ENCODE data around the gene CCR5.

The CCR5 gene

DNA sequence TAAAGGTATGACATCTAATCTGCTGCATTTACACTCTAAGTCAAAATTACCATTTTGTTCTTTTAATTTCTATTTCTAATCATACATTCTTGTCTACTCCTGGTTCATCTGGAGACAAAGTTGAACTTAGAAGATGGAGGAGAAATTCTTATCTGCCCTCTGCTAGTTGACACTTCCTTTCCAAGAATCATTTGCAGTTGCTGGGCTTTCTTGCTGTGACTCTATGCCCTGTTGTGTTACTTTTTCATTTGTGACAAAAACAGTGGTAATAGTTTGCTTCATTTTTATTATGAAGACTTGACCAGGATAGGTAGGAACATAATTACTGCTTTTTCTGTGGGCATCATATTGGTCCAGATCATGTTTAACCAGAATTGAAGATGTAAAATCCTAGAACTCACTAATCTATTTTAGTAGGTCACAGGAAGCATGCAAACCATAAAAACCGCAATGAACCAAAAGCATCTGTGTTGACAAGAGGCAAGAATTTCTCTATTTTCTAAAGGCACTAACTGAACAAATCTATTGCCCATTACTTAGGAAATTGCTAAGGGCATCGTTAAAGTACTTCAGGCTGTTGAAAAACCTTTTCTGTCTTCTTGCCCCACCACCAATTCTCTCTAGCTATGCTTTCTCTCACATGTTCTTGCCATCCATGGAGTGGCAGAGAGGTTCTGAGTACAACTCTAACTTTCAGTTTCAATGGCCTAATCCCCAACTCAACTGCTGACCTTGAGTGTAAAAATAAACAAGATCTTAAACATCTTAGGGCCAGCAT is 21.1 kb upstream of the CCR5 start:
- Histone ChIP-seq H3K27me3 (ENCODE audit: control insufficient read depth, insufficient read depth, low read length) (no peaks in the 10 kb centered on the region), H3K4me3 (ENCODE audit: low read depth, low read length) (no peak overlapping the region), H3K36me3 (ENCODE audit: control insufficient read depth, insufficient read depth, low read length) (no peaks in the 10 kb centered on the region), H3K9ac (ENCODE audit: low read depth, low read length) (no peak overlapping the region), H3K4me1 (ENCODE audit: control insufficient read depth, insufficient read depth, low read length) (peaks cover 3% of the 10 kb centered on the region), H3K9me3 (ENCODE audit: control insufficient read depth, insufficient read depth, low read length) (no peaks in the 10 kb centered on the region)

DNA sequence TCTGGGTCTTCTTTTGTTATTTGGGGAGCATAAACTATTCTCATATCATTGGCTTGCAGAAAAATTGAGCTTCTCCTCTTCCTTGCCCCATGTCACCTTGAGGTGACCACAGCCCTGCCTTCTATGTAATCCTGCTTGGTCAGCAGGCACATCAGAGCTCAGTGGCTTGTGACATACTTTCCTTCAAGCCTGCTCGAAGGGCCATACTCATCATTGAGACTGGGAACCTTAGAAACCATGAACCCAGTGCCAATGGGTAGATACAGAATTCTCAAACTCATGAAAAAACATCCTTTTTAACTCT is 20.5 kb upstream of the CCR5 start:
- Histone ChIP-seq H3K4me3 (ENCODE audit: low read depth, low read length) (no peak overlapping the region), H3K9ac (ENCODE audit: low read depth, low read length) (no peak overlapping the region), H3K4me1 (ENCODE audit: control insufficient read depth, insufficient read depth, low read length) (peaks cover 3% of the 10 kb centered on the region), H3K36me3 (ENCODE audit: control insufficient read depth, insufficient read depth, low read length) (no peaks in the 10 kb centered on the region), H3K27me3 (ENCODE audit: control insufficient read depth, insufficient read depth, low read length) (no peaks in the 10 kb centered on the region), H3K9me3 (ENCODE audit: control insufficient read depth, insufficient read depth, low read length) (no peaks in the 10 kb centered on the region)

DNA sequence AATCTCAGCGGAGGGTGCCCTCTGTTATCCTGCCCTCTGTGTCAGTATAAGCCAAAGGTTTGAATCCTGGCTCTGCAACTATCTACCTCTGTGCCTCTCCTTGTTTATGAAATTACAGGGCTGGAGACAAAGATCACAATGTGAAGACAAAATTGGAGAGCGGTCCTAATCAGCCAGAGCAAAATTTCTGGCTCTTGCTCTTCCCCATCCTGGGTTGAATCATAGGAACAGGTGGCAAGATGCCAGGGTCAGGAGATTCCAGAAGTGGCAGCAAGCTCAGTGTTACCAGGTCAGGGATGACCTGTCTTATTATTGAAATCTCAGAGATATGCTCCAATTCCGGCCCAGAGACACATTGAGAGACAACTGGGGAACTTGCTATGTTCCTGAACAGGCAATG is 19.1 kb upstream of the CCR5 start:
- Histone ChIP-seq H3K9ac (ENCODE audit: low read depth, low read length) (no peak overlapping the region), H3K9me3 (ENCODE audit: control insufficient read depth, insufficient read depth, low read length) (no peaks in the 10 kb centered on the region), H3K36me3 (ENCODE audit: control insufficient read depth, insufficient read depth, low read length) (no peaks in the 10 kb centered on the region), H3K4me1 (ENCODE audit: control insufficient read depth, insufficient read depth, low read length) (peaks cover 3% of the 10 kb centered on the region), H3K4me3 (ENCODE audit: low read depth, low read length) (no peak overlapping the region), H3K27me3 (ENCODE audit: control insufficient read depth, insufficient read depth, low read length) (no peaks in the 10 kb centered on the region)

DNA sequence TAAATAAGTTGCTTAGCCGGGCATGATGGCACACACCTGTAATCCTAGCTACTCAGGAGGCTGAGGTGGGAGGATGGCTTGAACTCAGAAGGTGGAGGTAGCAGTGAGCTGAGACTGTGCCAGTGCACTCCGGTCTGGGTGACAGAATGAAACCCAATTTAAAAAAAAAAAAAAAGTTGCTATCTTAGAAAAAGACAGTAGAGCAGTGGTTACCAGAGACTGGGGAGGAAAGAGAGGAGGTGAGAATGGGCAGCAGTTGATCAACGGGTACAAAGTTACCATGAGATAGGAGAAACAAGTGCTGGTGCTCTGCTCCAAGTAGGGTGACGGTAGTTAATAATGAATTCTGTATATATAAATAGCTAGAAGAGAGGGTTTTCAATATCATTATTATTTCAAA is 17.7 kb upstream of the CCR5 start:
- Histone ChIP-seq H3K36me3 (ENCODE audit: control insufficient read depth, insufficient read depth, low read length) (no peaks in the 10 kb centered on the region), H3K27me3 (ENCODE audit: control insufficient read depth, insufficient read depth, low read length) (no peaks in the 10 kb centered on the region), H3K4me3 (ENCODE audit: low read depth, low read length) (no peak overlapping the region)

DNA sequence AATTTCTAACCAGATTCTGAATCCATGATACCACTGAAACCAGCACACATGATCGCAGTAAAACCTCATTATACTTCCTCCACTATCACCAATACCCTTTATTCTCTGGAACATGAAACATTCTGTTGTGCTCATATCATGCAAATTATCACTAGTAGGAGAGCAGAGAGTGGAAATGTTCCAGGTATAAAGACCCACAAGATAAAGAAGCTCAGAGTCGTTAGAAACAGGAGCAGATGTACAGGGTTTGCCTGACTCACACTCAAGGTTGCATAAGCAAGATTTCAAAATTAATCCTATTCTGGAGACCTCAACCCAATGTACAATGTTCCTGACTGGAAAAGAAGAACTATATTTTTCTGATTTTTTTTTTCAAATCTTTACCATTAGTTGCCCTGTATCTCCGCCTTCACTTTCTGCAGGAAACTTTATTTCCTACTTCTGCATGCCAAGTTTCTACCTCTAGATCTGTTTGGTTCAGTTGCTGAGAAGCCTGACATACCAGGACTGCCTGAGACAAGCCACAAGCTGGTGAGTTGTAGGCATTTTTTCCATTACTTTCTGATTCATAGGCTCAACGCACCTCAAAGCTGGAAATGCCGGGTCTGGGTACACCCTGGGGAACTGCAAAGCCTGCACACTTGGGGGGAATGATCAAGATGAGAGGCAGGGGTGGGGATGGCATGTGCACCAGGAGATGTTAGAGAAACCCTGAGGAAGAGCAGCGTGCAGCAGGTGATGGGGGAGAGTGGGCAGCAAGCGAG is 16.9 kb upstream of the CCR5 start, which contains the start of gene CCR2:
Gene CCR2, plus strand, starts transcription at position 465 of the 764 bp plus-strand sequence. CDS start 3,417 bp downstream, outside the sequence.
- H3K36me3 ChIP-seq (ENCODE audit: control insufficient read depth, insufficient read depth, low read length), result no peaks in the 10 kb centered on the region
- H3K9ac ChIP-seq (ENCODE audit: low read depth, low read length), result no peak within 1 kb of the TSS
- H3K27me3 ChIP-seq (ENCODE audit: control insufficient read depth, insufficient read depth, low read length), result no peaks in the 10 kb centered on the region
- H3K4me1 ChIP-seq (ENCODE audit: control insufficient read depth, insufficient read depth, low read length), result peaks cover 3% of the 10 kb centered on the region
- H3K9me3 ChIP-seq (ENCODE audit: control insufficient read depth, insufficient read depth, low read length), result no peaks in the 10 kb centered on the region
- no peak within 1 kb of the TSS for H3K4me3 ChIP-seq (ENCODE audit: low read depth, low read length)

More for the DNA sequence above, 17.7 kb upstream of the CCR5 start:
- H3K9me3 ChIP-seq (ENCODE audit: control insufficient read depth, insufficient read depth, low read length), result no peaks in the 10 kb centered on the region
- H3K4me1 ChIP-seq (ENCODE audit: control insufficient read depth, insufficient read depth, low read length), result peaks cover 3% of the 10 kb centered on the region
- no peak overlapping the region for H3K9ac ChIP-seq (ENCODE audit: low read depth, low read length)

DNA sequence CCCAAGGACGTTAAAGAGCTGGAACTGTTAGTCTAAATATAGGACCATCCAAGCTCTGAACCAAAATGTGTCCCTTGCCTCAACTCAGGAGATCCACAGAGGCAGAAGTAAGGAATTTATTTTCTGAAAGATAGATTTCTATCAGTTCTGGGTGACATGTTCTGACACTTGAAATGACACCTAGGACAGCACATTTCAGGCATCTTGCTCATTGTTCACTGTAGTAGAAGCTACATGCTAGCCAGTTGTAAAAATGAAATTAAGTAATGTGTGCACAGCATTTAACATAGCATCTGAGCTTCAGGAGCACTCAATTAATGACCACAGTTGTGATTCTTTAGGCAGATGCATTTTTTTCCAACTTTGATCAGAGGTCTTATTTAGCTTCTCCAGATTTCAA is 16.3 kb upstream of the CCR5 start:
- Histone ChIP-seq H3K4me1 (ENCODE audit: control insufficient read depth, insufficient read depth, low read length) (peaks cover 3% of the 10 kb centered on the region), H3K36me3 (ENCODE audit: control insufficient read depth, insufficient read depth, low read length) (no peaks in the 10 kb centered on the region), H3K27me3 (ENCODE audit: control insufficient read depth, insufficient read depth, low read length) (no peaks in the 10 kb centered on the region), H3K9me3 (ENCODE audit: control insufficient read depth, insufficient read depth, low read length) (no peaks in the 10 kb centered on the region), H3K4me3 (ENCODE audit: low read depth, low read length) (no peak overlapping the region), H3K9ac (ENCODE audit: low read depth, low read length) (no peak overlapping the region)

DNA sequence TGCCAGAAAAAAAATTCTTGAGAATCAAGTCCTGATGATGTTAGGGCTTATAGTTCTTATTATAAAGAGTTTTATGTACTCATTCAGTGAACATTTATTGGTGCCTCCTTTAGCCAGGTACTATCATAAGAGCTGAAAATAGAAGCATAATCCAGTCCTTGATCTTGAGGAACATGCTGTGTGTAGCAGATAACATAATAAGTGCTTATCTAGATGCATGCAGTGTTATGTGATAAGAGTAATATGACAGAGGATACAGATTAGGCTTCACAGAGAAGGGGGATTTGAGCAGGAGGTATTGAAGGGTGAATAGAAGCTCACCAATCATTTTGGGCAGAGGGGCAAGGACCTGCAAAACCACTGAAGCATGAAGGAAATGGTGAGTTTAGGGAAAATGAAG is 15.8 kb upstream of the CCR5 start:
- Histone ChIP-seq H3K9me3 (ENCODE audit: control insufficient read depth, insufficient read depth, low read length) (no peaks in the 10 kb centered on the region), H3K4me3 (ENCODE audit: low read depth, low read length) (no peak overlapping the region), H3K36me3 (ENCODE audit: control insufficient read depth, insufficient read depth, low read length) (no peaks in the 10 kb centered on the region), H3K9ac (ENCODE audit: low read depth, low read length) (no peak overlapping the region), H3K27me3 (ENCODE audit: control insufficient read depth, insufficient read depth, low read length) (no peaks in the 10 kb centered on the region), H3K4me1 (ENCODE audit: control insufficient read depth, insufficient read depth, low read length) (peaks cover 3% of the 10 kb centered on the region)

DNA sequence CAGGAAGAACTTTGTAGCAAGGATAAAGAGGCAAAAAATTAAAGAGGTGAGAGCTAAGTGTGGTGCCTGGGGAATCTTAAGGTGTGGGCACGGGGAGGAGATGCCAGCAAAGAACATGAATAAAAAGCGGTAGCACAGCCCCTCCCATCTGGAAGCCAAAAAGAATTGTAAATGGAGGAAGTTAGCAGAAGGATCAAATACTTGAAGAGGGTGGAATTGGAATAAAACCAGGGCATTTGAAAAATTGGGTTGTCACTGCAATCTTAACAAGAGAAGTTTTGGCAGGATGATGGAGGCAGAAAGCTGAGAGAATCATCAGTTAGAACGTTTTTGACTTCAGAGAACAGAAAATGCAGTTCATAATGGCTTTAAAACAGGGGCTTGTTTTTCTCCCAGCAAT is 14.5 kb upstream of the CCR5 start:
- Histone ChIP-seq H3K9ac (ENCODE audit: low read depth, low read length) (no peak overlapping the region), H3K36me3 (ENCODE audit: control insufficient read depth, insufficient read depth, low read length) (no peaks in the 10 kb centered on the region), H3K4me3 (ENCODE audit: low read depth, low read length) (no peak overlapping the region), H3K9me3 (ENCODE audit: control insufficient read depth, insufficient read depth, low read length) (no peaks in the 10 kb centered on the region), H3K27me3 (ENCODE audit: control insufficient read depth, insufficient read depth, low read length) (no peaks in the 10 kb centered on the region), H3K4me1 (ENCODE audit: control insufficient read depth, insufficient read depth, low read length) (peaks cover under 1% of the 10 kb centered on the region)

DNA sequence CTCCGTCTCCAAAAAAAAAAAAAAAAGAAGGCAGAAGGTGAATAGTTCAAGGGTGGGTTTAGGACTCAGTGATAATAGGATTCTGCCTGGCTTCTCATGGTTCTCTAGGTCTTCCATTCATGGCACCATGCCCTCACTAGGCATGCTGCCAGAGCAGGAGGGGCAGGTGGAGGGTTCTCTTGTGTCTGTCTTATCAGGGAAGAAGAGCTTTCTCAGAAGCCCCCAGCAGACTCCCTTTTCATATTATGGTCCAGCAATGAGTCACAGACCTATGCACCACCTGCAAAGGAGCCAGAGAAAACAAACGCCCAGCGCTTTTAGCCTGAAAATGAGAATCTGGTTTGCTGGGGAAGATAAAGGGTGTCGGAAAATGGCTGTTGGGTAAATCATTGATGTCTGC is 13.8 kb upstream of the CCR5 start:
- H3K4me1 ChIP-seq (ENCODE audit: control insufficient read depth, insufficient read depth, low read length), result no peaks in the 10 kb centered on the region
- no peaks in the 10 kb centered on the region for H3K9me3 ChIP-seq (ENCODE audit: control insufficient read depth, insufficient read depth, low read length)
- no peaks in the 10 kb centered on the region for H3K36me3 ChIP-seq (ENCODE audit: control insufficient read depth, insufficient read depth, low read length)

DNA sequence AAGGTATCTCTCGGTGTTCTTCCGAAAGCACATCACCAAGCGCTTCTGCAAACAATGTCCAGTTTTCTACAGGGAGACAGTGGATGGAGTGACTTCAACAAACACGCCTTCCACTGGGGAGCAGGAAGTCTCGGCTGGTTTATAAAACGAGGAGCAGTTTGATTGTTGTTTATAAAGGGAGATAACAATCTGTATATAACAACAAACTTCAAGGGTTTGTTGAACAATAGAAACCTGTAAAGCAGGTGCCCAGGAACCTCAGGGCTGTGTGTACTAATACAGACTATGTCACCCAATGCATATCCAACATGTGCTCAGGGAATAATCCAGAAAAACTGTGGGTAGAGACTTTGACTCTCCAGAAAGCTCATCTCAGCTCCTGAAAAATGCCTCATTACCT is 12.3 kb upstream of the CCR5 start:
- Histone ChIP-seq H3K27me3 (ENCODE audit: control insufficient read depth, insufficient read depth, low read length) (no peaks in the 10 kb centered on the region), H3K36me3 (ENCODE audit: control insufficient read depth, insufficient read depth, low read length) (no peaks in the 10 kb centered on the region), H3K4me1 (ENCODE audit: control insufficient read depth, insufficient read depth, low read length) (no peaks in the 10 kb centered on the region), H3K9ac (ENCODE audit: low read depth, low read length) (no peak overlapping the region), H3K9me3 (ENCODE audit: control insufficient read depth, insufficient read depth, low read length) (no peaks in the 10 kb centered on the region), H3K4me3 (ENCODE audit: low read depth, low read length) (no peak overlapping the region)

More for the DNA sequence above, 13.8 kb upstream of the CCR5 start:
- H3K27me3 ChIP-seq (ENCODE audit: control insufficient read depth, insufficient read depth, low read length), result no peaks in the 10 kb centered on the region
- H3K9ac ChIP-seq (ENCODE audit: low read depth, low read length), result no peak overlapping the region
- no peak overlapping the region for H3K4me3 ChIP-seq (ENCODE audit: low read depth, low read length)

DNA sequence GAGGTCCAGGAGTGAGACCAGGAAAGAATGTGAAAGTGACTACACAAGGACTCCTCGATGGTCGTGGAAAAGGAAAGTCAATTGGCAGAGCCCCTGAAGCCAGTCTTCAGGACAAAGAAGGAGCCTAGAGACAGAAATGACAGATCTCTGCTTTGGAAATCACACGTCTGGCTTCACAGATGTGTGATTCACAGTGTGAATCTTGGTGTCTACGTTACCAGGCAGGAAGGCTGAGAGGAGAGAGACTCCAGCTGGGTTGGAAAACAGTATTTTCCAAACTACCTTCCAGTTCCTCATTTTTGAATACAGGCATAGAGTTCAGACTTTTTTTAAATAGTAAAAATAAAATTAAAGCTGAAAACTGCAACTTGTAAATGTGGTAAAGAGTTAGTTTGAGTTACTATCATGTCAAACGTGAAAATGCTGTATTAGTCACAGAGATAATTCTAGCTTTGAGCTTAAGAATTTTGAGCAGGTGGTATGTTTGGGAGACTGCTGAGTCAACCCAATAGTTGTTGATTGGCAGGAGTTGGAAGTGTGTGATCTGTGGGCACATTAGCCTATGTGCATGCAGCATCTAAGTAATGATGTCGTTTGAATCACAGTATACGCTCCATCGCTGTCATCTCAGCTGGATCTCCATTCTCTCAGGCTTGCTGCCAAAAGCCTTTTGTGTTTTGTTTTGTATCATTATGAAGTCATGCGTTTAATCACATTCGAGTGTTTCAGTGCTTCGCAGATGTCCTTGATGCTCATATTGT is 10.8 kb upstream of the CCR5 start:
- H3K9ac ChIP-seq (ENCODE audit: low read depth, low read length), result no peak overlapping the region
- H3K27me3 ChIP-seq (ENCODE audit: control insufficient read depth, insufficient read depth, low read length), result no peaks in the 10 kb centered on the region
- H3K4me1 ChIP-seq (ENCODE audit: control insufficient read depth, insufficient read depth, low read length), result no peaks in the 10 kb centered on the region
- no peaks in the 10 kb centered on the region for H3K9me3 ChIP-seq (ENCODE audit: control insufficient read depth, insufficient read depth, low read length)
- H3K4me3 ChIP-seq (ENCODE audit: low read depth, low read length), result no peak overlapping the region
- H3K36me3 ChIP-seq (ENCODE audit: control insufficient read depth, insufficient read depth, low read length), result no peaks in the 10 kb centered on the region
